AG10803 (cell line): ENCODE results near the gene LGALS3BP.
A peak's percentile ranks its signal among the peaks of the same experiment; 100 is the strongest.

Experiments
- DNase-seq: peaks from one replicate; pipeline ENCODE4 v3.0.0; 2010; ENCODE audit warnings: low read depth
- H3K4me3 ChIP-seq: 2 replicates; pipeline ENCODE4 v1.5.1; 2011; ENCODE audit warnings: mild to moderate bottlenecking, low read length, control low read depth
- TF ChIP-seq, protein P1 (sequence below): conservative IDR thresholded peaks from 2 replicates; pipeline ENCODE4 v1.5.1; 2011; ENCODE audit warnings: mild to moderate bottlenecking, low read length, control low read depth, inconsistent platforms

LGALS3BP gene

GRCh38 chr17:78962345-78962983, 17.3 kb downstream of the LGALS3BP start:
- DNase-seq: peak; percentile 7
- TF ChIP-seq, protein P1, sequence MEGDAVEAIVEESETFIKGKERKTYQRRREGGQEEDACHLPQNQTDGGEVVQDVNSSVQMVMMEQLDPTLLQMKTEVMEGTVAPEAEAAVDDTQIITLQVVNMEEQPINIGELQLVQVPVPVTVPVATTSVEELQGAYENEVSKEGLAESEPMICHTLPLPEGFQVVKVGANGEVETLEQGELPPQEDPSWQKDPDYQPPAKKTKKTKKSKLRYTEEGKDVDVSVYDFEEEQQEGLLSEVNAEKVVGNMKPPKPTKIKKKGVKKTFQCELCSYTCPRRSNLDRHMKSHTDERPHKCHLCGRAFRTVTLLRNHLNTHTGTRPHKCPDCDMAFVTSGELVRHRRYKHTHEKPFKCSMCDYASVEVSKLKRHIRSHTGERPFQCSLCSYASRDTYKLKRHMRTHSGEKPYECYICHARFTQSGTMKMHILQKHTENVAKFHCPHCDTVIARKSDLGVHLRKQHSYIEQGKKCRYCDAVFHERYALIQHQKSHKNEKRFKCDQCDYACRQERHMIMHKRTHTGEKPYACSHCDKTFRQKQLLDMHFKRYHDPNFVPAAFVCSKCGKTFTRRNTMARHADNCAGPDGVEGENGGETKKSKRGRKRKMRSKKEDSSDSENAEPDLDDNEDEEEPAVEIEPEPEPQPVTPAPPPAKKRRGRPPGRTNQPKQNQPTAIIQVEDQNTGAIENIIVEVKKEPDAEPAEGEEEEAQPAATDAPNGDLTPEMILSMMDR: no peak
- no peak overlapping the region for H3K4me3 ChIP-seq

DNA sequence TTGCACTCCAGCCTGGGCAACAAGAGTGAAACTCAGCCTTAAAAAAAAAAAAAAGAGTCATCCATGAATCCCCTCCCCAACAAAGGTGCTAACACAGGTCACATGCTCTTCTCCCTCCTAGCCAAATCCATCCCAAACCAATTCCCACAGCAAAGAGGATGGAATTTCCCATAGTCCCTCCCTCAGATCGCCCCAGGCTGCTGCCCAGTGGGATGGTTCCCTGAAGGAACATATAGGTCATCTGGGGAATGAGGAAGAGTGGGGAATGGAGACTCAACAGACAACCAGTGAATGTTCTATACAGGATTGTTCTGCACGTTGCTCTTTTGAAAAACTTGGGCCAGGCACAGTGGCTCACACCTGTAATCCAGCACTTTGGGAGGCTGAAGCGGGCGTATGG, 18.2 kb downstream of the LGALS3BP start:
- TF ChIP-seq, protein P1: no peak
- no peak overlapping the region for H3K4me3 ChIP-seq
- no peak for DNase-seq

- H3K4me3 ChIP-seq: no peak overlapping the region
- TF ChIP-seq, protein P1: no peak
- peak; percentile 89 for DNase-seq
These were observed 18.8 kb downstream of the LGALS3BP start for GRCh38 chr17:78960928-78961327.

- no peak overlapping the region for H3K4me3 ChIP-seq
- TF ChIP-seq, protein P1: no peak
- DNase-seq: no peak
These were observed 19.9 kb downstream of the LGALS3BP start for GRCh38 chr17:78959803-78960202.

- H3K4me3 ChIP-seq: no peak overlapping the region
- DNase-seq: no peak
- TF ChIP-seq, protein P1: no peak
These were observed 21.0 kb downstream of the LGALS3BP start for GRCh38 chr17:78958641-78959127.

DNA sequence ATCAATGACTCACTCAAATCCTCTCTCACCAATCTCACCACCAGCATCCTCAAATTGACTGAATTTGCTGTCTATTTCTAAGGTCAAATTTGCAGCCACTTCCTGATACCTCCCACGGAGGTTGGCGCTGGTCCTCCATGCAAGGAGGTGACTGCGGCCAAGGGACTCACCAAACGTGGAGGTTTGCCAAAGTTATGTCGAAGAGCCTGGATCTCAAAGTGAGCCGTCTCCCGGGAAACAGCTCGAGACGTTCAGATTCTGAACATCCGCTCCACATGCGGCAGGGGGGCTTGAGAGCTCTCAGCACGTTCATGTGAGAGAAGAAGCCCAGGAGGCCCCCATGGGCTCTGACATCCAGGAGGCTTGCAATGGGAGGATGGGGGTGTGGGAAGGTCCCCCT, 22.6 kb downstream of the LGALS3BP start:
- no peak overlapping the region for H3K4me3 ChIP-seq
- TF ChIP-seq, protein P1: no peak
- peak; percentile 33 for DNase-seq

DNA sequence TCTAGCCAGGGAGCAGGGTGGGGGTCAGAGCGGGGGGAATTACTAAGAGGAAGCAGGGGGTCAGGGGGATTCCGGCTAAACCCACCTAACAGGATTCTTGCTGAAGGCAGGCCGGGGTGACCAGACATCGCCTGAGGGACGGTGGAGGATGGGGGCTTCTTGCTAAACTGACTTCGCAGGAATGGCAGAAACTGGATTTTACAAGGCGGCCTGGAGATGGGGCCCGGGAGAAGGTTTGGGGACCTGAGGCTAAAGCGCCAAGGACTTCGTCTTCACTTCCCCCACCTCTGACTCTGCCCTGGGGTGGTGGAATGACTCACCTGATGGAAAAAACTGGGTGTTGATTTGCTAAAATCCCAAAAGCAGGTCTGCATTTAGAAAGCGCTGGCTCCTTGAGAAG, 23.5 kb downstream of the LGALS3BP start:
- TF ChIP-seq, protein P1: no peak
- DNase-seq: no peak
- H3K4me3 ChIP-seq: no peak overlapping the region
